Fibroblast of peridontal ligament (primary cell): ENCODE data around the gene LRCH4.
A peak's percentile ranks its signal among the peaks of the same experiment; 100 is the strongest.

Experiments
- DNase-seq: peaks from one replicate; pipeline ENCODE4 v3.0.0-alpha.2; 2010; ENCODE audit errors: extremely low read depth

LRCH4 gene, protein sequence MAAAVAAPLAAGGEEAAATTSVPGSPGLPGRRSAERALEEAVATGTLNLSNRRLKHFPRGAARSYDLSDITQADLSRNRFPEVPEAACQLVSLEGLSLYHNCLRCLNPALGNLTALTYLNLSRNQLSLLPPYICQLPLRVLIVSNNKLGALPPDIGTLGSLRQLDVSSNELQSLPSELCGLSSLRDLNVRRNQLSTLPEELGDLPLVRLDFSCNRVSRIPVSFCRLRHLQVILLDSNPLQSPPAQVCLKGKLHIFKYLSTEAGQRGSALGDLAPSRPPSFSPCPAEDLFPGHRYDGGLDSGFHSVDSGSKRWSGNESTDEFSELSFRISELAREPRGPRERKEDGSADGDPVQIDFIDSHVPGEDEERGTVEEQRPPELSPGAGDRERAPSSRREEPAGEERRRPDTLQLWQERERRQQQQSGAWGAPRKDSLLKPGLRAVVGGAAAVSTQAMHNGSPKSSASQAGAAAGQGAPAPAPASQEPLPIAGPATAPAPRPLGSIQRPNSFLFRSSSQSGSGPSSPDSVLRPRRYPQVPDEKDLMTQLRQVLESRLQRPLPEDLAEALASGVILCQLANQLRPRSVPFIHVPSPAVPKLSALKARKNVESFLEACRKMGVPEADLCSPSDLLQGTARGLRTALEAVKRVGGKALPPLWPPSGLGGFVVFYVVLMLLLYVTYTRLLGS

DNA sequence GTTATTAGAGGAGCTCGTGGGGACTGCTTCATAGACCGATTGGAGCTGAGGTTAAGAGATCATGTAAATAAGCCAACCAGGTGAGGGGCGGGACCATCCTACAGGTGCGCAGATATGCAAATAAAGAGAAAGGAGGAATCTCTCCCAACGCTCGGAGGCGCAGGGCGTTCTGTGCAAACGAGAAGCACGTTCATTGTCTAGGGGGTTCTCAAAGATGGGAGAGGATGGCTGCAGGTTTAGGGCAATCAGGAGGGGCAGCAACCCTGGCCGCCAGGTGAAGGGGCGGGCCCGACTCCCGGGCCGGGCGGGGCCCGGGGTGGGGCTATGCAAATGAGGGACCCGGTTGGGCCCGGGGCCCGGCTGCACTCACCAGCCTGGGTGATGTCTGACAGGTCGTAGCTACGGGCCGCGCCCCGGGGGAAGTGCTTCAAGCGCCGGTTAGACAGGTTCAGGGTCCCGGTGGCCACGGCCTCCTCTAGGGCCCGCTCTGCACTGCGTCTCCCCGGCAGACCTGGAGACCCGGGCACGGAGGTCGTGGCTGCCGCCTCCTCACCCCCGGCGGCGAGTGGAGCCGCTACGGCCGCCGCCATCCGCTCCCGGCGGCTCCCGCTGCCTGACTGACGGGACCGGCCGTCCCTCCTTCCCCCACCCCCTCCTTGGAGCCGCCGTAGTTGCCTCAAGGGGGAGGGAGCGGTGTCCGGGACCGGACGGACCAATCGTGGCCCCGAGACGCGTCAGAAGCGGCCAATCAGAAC is at the start of gene LRCH4:
Gene LRCH4, minus strand, starts transcription at position 619 of the 755 bp plus-strand sequence. Its CDS starts 29 bp downstream, at position 590.
- DNase-seq, result no peak

DNA sequence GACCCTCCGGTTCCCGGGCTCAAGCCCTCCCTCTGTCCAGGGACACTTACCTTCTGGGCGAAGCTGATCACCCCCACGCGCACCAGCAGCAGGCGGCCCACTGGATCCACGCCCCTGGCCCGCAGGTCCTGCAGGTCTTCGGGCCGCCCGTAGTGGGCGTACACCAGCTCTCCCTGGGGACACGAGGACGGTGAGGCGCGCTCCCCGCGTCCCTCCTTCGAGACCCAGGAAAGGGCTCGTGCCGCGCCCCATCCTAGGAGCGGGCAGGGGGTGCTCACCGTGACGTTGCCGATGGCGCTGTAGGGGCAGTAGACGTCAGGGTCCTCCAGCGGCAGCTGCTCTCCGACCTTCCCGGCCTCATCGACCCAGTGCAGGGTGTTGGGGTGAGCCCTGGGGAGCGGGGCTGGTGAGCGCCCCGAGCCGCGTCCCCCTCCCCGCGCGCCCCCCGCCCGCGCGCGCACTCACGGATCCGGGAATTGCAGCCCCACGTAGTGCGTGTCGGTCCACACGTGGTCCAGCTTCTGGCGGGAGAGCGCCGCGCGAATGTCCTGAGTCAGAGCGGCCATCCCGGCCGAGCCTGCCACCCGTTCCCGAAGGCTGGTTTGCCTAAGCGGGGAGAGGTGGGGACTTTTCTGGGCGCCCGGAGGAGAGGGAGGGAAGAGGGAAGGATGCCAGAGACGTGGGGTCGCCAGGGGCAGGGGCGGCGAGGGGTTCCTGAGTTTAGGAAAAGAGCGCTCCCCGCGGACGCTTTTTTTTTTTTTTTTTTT is 47.2 kb upstream of the LRCH4 start:
- DNase-seq, result no peak

DNA sequence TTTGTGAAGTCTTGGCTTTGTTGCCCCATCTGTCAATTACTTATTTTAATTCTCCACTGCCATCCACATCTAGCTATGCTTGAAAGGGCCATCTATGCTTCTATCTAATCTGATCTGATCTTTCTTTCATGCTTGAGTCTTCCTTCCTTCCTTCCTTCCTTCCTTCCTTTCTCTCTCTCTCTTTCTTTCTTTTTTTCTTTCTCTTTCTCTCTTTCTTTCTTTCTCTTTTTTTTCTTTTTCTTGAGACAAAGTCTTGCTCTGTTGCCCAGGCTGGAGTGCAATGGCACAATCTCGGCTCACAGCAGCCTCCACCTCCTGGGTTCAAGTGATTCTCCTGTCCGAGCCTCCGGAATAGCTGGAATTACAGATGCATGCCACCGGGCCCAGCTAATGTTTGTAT is 44.1 kb upstream of the LRCH4 start:
- DNase-seq, result no peak

DNA sequence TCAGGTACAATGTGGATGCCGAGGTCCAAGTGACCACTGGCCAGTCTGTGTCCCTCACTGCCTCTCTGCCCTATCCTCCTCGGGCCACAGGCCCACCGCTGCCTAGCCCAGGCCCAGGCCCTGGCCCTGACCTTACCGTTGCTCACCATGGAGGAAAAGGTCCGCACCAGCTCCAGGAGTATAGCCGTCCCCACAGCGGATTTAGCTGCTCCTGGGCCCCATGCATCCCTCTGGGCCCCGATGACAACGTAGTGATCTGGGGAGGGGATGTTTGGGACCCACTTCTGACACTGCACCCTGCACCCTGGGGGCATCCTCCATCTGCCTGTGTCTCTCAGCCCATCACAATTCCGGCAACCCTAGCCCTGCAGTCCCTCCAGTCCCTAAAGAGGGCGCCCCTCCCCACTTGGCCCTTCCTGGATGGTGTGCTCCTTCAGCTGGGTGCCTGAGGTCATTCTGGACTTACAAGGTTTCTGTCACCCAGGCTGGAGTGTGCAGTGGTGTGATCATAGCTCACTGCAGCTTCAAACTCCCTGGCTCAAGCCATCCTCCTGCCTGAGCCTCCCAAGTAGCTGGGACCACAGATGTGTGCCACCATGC is 43.3 kb upstream of the LRCH4 start:
- DNase-seq, result no peak

DNA sequence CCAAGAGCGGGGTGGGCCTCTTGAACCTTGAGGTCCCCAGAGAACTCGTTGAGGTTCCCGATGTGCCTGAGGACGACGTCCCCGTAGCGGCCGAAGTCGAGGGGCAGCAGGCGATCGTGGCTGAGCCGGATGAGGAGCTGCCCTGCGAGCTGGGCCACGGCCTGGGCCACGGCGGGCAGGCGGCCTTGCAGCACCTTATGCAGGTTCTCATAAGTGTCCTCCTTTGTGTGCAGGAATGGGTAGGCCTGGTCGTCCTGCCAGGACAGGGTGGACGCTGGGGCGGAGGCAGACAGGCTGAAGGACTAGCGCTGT is 41.3 kb upstream of the LRCH4 start:
- DNase-seq, result no peak

DNA sequence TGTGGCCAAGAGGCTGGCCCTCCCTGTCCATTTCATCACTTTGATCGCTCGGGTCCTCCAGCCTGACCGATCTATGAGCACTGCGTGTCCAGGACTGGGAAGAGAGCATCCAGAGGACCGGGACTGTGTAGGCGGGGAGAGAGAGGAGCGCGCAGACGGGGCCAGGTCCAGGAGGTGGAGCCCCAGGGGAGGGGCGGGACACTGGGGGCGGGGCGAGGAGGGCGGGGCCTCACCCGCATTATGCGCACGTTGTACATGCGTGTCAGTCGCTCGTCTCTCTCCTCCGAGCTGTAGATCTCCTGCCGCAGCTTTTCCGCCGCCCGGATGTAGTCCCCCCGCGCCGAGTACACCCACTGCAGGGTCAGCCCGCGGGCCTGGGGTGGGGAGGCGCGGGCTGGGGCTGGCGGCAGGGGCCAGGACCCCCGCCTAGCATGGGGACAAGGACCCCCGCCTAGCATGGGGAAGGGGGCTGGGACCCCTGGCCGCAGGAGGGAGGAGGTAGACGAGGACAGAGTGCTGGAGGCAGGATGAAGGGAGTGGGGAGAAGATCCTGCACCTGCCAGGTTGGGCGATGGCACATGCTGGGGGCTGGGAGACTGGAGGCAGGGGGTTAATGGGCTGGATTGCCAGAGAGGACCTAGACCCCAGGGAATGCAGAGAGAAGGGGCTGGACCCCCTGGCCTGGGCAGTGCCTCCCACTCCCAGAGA is 40.8 kb upstream of the LRCH4 start:
- DNase-seq, result peak; percentile 54

DNA sequence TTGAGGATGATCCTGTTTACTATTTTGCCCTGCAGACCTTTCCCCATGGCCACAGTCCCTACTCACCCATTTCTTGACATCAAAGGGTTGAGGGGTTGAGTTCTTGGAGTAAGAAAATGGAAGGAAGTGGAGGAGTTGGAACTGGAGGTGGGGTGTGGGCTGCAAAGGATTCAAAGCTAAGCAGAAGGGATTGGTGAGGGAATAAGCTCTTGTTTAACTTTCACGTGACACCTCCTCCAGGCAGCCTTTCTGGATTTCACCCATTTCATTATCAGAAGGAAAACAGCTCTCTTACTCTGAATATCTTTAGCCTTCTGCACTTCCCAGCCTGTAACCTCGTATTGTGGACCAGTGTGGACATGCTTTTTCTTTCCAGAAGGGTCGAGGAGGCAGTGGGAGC is 40.1 kb upstream of the LRCH4 start:
- no peak for DNase-seq

DNA sequence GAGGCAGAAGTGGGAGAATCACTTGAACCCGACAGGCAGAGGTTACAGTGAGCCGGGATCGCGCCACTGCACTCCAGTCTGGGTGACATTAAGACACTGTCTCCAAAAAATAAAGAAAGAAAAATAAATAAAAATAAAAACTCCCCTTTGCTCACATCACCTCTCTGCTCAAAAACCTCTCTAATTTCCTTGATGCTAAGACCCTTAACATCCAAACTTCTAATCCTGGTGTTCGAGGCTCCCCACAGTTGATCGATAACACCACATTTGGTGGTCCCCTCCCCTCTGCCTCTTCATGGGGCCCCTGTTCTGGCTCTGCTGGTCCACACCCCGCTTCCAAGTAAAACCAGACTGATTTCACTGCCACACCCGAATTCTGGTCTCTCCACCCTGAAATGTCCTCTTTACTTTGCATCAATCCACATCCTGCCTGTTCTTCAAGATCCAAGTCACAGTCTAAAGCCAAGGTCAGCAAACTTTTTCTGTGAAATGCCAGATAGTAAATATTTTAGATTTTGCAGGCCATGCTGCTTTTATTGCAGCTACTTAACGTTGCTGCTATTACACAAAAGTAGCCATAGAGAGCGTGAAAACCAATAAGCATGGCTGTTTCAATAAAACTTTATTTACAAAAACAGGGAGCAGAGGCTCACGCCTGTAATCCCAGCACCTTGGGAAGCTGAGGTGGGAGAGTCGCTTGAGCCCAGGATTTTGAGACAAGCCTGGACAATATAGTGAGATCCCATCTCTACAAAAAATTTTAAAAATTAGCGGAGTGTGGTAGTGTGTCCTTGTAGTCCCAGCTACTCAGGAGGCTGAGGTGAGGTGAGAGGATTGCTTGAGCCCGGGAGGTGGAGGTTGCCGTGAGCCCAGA is 38.3 kb upstream of the LRCH4 start:
- no peak for DNase-seq

DNA sequence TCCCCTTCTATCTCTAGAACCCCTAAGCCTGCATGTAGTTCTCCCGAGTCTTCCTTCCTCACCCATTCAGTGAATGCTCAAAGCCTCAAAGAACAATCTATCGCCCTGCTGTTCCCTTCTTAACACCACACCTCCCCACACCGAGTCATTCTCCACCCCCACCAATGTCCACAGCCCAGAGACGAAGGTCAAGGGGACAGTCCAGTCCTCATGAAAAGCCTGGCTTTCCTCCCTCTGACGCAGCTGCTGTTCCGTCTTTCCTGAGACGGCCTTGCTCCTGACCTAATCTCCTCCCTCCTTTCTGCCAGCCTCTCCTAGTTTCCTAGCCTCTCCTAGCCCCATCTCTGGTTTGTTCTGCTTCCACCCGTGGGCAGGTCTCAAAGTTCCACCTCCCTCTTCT is 35.6 kb upstream of the LRCH4 start:
- DNase-seq, result no peak

DNA sequence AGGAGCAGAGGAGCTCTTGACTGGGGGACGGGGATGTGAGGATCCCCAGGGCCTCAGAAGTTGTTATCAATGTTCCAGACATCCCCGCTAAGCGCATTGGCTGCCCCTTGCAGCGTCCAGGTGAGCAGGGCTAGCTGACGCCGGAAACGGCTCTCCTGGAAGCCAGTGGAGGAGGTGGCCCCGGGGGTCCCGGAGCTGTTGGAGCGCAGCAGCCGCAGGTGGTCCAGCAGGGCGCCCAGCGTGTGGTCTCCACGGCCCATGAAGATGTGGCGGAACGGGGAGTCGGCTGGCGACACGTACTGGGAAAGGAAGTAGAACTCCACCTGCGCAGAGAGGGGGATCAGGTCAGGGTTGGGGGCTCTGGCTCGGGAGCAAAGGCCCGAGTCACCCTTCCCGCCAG is 34.9 kb upstream of the LRCH4 start:
- no peak for DNase-seq

DNA sequence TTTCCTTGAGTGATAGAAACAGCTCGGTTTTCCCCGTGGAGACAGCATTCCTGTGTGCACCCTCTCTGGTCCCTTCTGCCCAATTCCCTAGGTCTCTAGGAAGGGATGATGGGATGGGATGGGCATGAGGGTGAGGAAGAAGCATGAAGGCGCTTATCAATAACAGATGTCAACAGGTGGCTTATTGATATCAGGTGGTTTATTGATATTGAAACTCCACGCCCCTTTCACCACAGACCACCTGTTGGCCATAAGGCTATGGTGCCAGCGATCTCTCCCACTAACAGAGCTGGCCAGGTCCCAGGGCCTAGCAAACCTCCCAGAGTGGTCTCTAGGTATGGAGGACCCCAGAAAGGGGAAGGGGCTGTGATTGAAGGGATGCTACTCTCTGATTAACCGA is 34.3 kb upstream of the LRCH4 start:
- DNase-seq, result no peak

DNA sequence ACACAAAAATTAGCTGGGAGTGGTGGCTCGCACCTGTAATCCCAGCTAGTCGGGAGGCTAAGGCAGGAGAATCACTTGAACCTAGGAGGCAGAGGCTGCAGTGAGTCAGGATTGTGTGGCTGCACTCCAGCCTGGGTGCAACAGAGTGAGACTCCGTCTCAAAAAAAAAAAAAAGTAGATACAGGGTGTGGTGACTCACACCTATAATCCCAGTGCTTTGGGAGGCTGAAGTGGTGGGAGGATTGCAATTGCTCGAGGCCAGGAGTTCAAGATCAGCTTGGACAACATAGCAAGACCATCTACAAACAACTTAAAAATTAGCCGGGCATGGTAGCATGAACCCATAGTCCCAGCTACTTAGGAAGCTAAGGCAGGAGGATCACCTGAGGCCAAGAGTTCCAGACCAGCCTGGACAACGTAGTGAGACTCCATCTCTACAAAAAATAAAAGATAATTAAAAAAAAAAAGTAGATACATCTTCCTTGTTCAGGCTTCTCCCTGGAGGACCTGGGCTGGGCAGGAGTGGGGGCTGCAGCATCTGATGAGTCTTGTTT is 28.5 kb upstream of the LRCH4 start:
- no peak for DNase-seq

DNA sequence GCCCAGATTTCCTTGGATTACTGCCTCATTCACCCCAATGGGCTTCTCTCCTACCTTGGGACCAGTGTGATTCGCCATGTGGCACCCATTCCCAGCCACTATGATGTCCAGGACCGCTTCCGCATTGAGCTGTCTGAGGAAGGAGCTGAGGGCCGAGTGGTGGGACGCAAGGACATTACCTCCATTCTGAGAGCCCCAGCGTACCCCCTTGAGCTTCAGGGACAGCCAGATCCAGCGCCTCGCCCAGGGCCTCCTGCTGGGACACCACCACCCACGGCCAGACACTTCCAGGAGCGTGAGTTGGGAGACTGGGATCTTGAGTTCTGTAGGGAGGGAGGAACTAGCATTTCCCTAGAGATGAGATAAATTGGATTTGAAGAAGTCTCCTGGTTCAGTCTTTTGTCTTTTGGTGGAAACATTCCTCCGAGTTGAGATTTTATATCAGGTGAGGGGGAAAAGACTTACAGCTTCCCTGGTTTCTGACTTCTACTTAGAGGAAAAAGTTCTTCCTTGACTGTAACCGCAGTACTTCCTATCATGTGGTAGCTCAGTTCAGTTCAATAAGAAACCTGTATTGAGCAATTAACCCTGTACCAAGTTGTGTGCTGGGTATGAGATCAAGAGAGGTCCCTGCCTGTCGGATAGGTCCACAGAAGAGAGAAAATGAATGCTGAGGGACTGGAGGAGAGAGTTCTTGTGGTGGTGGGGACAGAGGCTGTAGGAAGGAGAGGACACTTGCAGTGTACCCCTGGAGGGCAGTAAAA is 27.7 kb upstream of the LRCH4 start:
- no peak for DNase-seq

DNA sequence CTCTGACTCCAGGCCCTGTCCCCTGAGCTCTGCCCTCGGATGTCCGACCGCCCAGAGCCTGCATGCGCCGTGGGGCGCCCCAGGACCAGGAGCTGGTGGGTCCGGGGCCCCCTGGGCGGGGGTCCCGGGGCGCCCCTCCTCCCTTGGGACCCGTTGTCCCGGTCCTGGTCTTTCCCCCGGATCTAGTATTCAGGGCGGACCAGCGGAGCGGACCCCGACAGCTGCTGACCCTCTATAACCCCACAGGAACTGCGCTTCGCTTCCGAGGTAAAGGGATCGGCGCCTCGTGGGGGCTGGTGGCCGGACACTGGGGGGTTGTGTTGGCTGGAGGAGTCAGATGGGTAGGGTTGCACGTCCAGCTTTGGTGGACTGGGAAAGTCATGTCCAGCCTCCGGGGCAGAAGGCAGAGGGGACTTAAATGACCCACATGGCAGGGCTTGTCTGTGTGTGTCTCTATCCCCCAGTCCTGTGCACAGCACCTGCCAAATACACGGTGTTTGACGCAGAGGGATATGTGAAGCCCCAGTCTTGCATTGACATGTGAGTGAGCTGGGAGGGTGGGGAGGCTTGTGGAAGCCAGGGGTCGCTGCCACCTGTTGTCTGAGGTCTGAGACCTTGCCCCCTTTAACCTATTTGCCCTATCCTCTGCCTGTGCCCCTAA is 26.9 kb upstream of the LRCH4 start:
- DNase-seq, result no peak

DNA sequence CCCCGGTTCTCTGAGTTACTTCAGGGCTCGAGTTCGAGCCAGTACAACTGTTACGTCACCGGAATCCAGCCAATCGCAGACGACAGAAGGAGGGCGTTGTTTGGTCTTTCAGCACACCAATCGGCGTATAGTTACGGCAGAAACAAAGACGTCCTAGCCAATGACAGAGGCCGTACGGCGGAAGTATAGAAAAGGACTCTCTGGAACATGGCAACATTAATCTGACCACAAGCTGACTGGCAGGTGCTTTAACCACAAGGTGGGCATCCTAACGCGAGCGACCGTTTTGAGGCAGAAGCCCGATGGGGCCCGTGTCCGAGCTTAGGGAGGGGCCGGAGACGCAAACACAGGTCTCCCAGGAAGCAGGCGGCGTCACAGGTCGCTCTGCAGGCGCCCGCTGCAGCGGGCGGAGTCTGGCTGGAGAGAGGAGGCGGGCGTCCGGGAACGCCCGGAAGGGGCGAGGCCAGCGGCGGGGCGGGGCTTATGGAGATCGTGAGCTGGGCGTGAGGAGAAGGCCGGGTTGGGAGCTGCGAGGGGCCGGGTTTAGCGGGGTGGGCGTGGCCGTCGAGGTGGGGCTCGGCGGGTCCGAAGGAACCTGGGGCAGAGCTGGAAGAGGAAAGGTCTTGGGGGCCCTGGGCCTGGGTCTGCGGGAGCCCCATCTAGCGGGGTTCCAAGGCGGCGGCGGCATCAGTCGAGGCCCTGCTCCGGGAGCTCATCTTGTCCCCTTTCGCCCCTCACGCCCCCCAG is 26.2 kb upstream of the LRCH4 start, which contains the start of gene MOSPD3:
Gene MOSPD3, plus strand, starts transcription at position 558 of the 747 bp plus-strand sequence. CDS start 252 bp downstream, outside the sequence.
- DNase-seq, result peak; percentile 100

DNA sequence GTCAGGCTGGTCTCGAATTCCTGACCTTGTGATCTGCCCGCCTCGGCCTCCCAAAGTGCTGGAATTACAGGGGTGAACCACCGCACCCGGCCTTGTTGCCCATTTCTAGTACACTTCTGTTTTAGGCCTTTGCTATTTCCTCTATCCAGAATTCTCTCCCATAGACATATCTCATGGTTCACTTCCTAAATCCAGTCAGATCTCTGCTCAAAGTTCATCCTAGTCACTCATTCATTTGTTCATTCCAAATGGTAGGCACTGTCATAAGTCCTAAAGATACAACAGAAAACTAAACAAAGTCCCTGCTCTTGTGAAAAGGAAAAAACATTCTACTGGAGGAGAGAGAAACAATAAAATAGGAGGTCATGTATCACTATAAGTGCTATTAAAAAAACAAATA is 24.0 kb upstream of the LRCH4 start:
- DNase-seq, result no peak

DNA sequence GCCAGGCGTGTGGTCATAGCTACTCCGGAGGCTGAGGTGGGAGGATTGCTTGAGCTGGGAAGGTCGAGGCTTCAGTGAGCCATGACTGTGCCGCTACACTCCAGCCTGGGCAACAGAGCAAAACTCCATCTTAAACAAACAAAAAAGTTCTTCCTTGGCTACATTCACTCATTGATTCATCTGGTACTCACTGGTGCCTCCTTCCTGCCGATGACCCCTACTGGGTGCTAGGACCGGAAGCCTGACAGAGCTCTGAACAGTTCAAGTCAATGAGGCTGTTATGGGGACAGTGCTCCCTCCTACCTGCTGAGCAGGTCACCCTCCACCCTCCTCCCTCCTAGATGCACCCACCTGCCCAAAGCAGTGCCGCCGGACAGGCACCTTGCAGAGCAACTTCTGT is 21.2 kb upstream of the LRCH4 start:
- DNase-seq, result no peak

DNA sequence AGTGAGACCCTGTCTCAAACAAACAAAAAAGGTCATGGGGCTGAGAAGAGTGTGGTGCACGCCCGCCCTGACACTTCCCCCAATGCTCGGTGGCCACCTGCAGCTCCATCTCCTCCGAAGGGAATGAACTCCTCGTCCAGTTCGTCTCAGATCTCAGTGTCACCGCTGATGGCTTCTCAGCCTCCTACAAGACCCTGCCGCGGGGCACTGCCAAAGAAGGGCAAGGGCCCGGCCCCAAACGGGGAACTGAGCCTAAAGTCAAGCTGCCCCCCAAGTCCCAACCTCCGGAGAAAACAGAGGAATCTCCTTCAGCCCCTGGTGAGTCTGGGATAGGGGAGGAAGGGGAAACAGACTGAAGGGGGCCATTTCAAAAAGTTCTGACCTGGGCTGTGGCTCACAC is 20.4 kb upstream of the LRCH4 start:
- DNase-seq, result no peak
